Measurements from ENCODE around the gene CCNYL1.
"Not testable (repeated sequence)": the region's sequence is repeated elsewhere in the genome, so short reads cannot be mapped to it uniquely, and the experiment has no call there.

CCNYL1 gene

GRCh38 chr2:207697411-207697810 is 14.0 kb upstream of the CCNYL1 start:
- DNase-seq (ENCODE audit: low read depth), result no peak

- no peak for DNase-seq (ENCODE audit: low read depth)
Measured at GRCh38 chr2:207698301-207698700, 13.1 kb upstream of the CCNYL1 start.

- DNase-seq (ENCODE audit: low read depth), result no peak
Measured at GRCh38 chr2:207704078-207704477, 7.4 kb upstream of the CCNYL1 start.

GRCh38 chr2:207704671-207705070 is 6.8 kb upstream of the CCNYL1 start:
- no peak for DNase-seq (ENCODE audit: low read depth)

- no peak for DNase-seq (ENCODE audit: low read depth)
Measured at GRCh38 chr2:207706936-207707860, 4.2 kb upstream of the CCNYL1 start.

GRCh38 chr2:207711750-207712530 is 500 bp downstream of the CCNYL1 start:
- peak; percentile 12 for DNase-seq (ENCODE audit: low read depth)

DNA sequence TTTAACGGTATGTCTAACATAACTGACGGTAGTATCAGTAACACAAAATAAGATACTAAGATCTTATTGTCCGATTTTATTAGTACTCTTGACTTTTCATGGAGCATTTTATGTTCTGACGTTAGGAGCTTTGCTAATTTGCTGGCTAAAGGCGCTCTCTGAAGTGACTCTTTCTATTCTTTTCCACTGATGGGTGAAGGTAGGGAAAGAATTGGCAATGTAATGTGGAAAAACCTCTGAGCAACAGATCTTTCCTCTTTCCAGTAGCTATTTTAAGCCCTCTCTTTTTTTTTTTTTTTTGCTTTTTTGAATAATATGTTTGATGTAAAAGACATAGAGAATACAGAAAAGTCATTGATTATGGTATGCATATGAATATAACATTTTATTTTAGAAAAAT is 4.6 kb downstream of the CCNYL1 start:
- no peak for DNase-seq (ENCODE audit: low read depth)

GRCh38 chr2:207718521-207718920 is 7.1 kb downstream of the CCNYL1 start:
- DNase-seq (ENCODE audit: low read depth), result no peak

GRCh38 chr2:207719008-207719407 is 7.6 kb downstream of the CCNYL1 start:
- DNase-seq (ENCODE audit: low read depth), result no peak

DNA sequence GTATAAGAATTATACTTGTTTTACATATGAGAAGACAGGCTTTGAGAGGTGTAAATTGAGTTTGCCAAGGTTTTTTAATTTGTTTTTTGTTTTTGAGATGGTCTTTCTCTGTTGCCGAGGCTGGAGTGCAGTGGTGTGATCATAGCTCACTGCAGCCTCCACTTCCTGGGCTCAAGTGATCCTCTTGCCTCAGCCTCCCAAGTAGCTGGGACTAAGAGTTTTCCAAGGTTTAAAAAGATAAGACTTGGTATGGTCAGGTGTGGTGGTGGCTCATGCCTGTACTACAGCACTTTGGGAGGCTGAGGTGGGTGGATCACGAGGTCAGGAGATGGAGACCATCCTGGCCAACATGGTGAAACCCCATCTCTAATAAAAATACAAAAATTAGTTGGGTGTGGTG is 8.2 kb downstream of the CCNYL1 start:
- DNase-seq (ENCODE audit: low read depth), result not testable (repeated sequence)

- no peak for DNase-seq (ENCODE audit: low read depth)
Measured at GRCh38 chr2:207720517-207721187, 9.2 kb downstream of the CCNYL1 start.

GRCh38 chr2:207722773-207723424 is 11.5 kb downstream of the CCNYL1 start:
- DNase-seq (ENCODE audit: low read depth), result no peak

DNA sequence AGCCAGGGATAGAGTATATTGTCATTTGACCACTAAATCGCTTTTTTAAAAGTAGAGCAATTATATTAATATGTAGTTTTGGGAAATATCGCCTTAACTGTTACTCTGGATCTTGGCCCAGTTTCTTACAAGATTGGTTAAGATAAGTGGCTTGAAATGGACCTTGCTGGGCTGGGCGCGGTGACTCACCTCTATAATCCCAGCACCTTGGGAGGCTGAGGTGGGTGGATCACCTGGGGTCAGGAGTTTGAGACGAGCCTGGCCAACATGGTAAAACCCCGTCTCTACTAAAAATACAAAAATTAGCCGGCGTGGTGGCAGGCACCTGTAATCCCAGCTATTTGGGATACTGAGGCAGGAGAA is 12.0 kb downstream of the CCNYL1 start:
- not testable (repeated sequence) for DNase-seq (ENCODE audit: low read depth)

- no peak for DNase-seq (ENCODE audit: low read depth)
Measured at GRCh38 chr2:207724113-207724512, 12.7 kb downstream of the CCNYL1 start.

DNA sequence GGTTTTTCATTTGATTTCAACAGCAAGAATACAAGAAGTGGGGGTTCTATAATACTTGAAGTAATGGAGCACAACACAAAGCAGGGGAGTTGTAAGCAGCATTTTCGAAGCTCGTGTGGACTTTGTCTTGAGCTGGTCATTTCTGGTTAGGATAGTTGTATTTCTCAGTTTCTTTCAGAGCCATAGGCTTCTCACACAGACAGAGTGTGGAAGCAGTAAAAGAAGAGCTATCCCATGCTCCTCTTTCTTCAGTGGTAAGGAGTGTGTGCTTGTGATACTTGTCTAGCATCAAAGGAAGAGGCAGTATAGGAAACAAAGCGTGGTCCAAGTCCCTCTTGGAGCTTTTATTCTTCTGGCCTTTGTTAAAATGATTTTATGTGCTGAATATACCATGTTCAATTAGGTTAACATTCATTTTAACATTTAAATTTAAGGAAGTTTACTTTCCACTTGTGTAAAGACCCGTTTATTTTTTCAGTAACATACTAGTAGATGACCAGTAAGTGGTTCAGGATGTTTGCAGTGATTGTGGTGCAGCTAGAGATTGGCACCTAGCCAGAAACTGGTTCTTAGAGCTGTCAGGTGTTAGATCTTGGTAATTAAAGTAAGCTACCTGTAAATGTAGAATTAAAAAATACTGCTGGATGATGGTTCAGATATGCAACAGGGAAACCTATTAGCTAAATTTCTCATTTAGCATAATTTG is 14.6 kb downstream of the CCNYL1 start:
- no peak for DNase-seq (ENCODE audit: low read depth)

- no peak for DNase-seq (ENCODE audit: low read depth)
Measured at GRCh38 chr2:207727261-207727660, 15.8 kb downstream of the CCNYL1 start.

- DNase-seq (ENCODE audit: low read depth), result no peak
Measured at GRCh38 chr2:207729465-207729998, 18.1 kb downstream of the CCNYL1 start.

- DNase-seq (ENCODE audit: low read depth), result no peak
Measured at GRCh38 chr2:207731138-207731537, 19.7 kb downstream of the CCNYL1 start.

DNA sequence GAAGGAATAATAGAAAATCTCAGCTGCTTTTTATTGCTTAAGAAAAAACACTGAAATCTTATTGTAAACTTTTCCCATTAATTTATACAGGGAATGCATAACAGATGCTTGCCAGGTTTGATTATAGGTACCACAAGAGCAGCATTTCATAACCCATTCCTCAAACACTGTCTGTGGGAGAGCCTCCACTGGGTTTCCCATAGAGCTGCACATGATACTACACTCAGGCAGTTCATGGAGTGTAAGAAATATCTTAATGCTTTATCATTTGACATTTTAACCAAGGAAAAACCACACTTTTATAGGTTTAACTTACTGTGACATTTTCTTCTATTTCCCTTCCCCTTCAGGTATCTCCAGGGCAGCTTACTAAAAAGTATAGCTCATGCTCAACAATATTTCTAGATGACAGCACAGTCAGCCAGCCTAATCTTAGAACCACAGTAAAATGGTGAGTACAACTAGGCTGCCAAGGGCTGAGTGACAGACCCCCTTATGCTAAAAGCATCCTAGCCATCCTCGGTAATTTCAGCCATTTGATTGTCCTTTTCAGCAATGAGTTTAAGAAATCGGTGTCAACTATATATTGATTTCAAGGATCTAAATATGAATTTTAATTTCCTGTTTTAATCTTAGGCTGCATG is 22.3 kb downstream of the CCNYL1 start:
- DNase-seq (ENCODE audit: low read depth), result no peak

- DNase-seq (ENCODE audit: low read depth), result no peak
Measured at GRCh38 chr2:207734264-207734635, 22.8 kb downstream of the CCNYL1 start.

Data from stimulated activated CD8-positive, alpha-beta memory T cell treated with anti-CD3 and anti-CD28 coated beads, Interleukin-7, amount 100 ng/mL, for 24 hours (primary cell).